NCI-H526 treated with DMSO at 0.1 percent for 48 hours (cell line): Measurements from ENCODE around the gene RPS6KA1.

Experiments used
- DNase-seq: peaks from one replicate; lab custom pipeline; 2025; lab: John Stamatoyannopoulos, UW

The RPS6KA1 gene

DNA sequence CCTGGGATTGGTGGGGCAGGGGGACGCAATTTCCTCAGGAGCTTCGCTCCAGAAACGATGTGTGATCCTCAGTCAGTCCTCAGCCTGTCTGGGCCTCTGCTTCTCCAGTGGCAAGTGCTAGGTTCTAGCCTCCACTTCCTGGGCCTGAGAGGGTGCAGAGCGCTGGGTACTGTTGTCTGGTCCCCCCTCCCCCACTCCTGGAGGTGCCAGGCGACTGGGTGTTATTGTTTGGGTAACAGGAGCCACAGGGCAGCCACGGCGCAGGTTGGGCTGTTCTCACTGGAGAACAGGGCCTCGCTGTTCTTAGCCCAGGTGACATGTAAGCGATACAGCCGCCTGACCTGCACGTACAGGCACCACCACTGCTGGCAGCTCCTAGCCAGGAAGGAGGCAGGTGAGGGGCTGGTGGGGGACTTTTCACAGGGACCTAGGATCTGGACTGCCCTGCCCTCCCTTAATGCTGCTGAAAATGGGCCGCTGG, 2.1 kb downstream of the RPS6KA1 start:
- peak; percentile 35 for DNase-seq

DNA sequence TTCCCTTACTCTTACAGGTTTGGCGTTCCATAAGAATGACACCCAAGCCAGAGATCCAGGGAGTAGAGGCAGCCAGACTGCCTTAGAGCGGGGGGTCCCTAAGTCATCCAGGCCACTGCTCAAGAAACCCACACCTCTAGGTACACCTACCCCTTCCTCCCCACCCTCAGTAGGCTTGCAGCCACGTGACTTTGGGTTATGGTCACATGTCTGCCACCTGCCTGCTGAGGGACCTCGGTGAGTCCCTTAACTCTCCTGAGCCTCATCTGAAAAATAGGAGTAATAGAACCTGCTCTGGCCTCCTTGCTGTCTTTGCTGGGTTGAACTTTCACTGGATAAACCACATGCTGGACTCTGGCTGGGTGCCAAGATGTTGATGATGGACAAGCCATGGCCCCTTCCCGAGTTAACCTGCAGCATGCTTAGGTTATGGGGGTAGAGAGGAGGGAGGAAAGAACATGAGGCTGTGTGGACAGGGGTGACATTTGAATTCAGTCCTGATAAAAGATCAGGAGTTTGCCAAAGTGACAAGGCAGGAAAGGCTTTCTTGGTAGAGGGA, 4.5 kb downstream of the RPS6KA1 start:
- no peak for DNase-seq

DNA sequence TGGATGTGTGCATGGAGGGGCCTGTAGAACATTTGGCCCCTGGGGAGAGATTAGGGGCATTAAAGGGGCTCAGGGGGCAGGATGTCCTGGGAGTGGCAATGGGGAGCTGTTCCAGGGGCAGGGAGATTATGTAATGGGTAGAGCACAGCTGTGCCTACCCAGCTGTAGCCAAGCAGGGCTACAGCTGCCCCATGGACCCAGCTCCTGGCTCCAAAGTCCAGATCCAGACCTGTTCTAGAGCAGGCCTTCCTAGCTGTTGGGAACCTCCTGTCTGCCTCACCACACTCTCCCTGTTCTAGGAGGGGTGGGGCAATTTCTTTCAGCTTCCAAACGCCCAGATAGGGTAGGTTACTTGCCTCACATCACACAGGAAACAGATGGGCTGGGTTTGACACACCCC, 5.6 kb downstream of the RPS6KA1 start:
- DNase-seq, result no peak

DNA sequence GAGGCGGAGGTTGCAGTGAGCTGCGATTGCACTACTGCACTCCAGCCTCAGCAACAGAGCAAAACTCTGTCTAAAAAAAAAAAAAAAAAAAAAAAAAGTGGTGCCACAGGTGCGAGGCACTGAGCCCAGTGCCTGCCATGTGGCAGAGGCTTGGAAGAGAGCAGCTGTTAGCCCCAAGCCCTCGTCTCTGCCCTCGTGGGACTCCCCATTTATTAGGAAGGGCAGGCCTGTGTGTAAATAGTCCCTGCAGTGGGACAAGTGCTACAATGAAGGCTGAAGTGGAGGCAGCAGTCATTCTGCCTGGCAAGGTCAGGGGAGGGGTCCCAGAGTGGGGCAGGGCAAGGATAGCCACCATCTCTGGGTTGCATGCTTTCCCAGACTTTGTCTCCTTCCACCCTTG, 6.5 kb downstream of the RPS6KA1 start:
- DNase-seq, result no peak

DNA sequence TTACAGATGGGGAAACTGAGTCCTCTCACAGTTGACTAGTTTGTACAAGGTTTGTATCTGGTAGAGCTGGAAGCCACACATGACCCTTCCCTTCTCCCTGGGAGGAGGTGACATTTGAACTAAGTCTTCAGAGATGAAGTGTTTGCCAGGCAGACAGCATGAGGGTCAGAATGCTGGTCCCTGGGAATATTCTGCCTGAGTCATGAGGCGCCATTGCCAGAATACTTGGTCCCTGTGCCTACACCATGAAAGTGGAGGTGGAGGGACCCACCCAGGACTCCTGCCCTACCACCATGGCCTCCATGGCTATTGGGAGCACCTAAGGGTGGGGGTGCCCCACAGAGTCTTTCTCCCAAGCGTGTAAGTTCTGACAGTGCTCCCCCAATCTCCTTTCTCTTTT, 7.0 kb downstream of the RPS6KA1 start:
- DNase-seq, result no peak

DNA sequence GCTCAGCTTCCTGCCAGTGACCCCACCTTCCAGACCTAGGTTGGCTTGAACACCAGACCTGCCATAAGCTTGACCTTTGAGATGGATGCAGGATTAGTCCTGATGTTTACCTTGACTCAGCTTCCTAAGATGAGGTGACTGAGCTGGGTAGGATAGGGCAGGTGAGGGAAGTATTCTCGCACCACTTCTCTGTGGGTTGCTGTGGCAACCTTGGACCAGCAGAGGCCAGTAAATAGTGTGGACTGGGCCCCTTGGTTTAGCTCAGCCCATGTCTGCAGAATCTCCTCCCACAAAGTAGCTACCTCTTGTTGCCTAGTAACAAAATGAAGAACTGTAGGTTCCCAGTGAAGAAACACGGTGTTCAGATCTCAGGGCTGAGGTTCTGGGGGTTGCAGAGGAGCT, 8.4 kb downstream of the RPS6KA1 start:
- no peak for DNase-seq

DNA sequence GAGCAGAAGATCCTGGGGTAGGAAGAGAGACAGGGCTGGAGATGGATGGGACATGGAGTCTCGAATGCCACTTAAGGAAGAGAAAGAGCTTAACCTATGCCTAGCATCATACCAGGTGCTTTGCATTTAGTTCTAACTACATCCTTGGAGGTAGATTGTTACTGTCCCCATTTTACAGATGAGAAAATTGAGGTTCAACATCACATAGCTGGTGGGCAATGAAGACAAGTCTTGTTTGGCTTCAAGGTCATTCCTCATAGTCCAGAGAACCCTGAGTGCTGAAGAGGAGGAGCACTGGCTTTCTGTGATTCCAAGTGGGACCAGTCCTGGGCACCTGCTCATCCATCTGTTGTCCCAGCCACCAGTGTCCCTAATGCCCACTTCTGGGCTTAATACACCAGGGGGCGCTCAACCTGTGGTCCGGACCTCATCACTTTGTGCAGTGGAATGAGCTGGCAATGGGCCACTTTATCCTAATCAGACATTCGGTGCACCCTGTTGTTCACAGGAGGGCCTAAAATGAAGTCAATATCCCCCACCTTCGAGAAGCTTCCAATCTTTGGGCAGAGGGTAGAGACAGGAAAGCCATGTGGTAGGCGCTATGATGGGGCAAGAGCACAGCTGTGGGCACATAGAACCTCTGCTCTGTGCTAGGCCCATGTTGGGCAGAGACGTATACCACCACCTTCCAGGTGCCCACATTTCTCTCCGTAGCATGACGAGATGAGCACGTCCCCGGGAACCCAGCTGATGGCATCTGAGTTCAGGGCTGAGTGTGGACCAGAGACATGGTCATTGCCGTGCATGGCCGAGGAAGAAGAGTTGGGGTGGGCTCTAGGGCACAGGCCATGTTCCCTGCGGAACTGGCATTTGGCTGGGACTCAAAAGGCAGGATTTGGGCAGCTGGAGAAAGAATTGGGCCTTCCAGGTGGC, 9.2 kb downstream of the RPS6KA1 start:
- no peak for DNase-seq

DNA sequence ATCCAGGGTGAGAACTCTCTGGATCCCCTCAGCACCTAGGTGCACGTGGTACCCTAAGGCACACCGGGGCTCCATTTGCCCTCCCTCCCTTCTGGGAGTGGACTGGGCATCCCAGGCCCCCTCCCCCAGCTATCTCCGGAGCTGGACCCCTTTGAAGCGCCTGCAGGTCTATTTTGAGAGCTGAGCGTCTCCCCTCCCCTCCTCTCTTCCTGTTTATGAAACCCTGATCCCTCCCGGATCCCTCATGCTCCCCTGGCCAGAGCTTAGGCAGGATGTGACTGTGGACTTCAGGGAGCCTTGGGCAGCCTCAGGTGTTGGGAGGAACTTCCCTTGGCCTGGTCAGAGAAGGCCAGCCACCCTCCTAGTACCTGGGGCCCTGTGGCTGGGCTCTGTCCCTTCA, 10.2 kb downstream of the RPS6KA1 start:
- no peak for DNase-seq

DNA sequence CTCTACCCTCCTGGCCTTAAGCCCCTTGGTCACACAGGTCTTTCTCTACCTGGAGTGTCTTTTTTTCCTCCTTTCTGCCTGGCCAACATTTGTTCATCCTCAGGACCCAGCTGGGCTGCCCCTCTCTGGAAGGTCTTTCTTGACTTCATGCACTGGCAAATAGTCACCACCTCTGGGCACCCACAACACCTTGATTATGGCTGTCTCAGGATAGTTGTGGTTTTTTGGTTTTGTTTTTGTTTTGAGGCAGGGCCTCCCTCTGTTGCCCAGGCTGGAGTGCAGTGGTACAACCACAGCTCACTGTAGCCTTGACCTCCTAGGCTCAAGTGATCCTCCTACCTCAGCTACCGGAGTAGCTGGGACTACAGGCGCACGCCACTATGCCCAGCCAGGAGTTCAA, 10.8 kb downstream of the RPS6KA1 start:
- DNase-seq, result no peak

DNA sequence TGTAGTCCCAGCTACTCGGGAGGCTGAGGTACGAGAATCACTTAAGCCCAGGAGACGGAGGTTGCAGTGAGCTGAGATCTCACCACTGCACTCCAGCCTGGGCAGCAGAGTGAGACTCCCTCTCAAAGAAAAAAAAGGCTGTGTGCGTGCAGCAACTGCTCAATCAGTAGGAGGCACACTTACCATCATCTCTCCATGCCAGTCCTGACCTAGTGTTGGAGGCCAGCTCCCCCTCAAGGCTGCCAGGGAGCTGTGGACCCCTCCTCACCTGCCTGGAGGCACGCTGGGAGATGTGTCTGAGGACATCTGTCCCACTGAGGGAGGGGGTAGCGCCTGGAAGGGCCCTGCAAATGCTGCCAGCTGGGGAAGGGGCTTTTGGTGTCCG, 11.9 kb downstream of the RPS6KA1 start:
- no peak for DNase-seq

DNA sequence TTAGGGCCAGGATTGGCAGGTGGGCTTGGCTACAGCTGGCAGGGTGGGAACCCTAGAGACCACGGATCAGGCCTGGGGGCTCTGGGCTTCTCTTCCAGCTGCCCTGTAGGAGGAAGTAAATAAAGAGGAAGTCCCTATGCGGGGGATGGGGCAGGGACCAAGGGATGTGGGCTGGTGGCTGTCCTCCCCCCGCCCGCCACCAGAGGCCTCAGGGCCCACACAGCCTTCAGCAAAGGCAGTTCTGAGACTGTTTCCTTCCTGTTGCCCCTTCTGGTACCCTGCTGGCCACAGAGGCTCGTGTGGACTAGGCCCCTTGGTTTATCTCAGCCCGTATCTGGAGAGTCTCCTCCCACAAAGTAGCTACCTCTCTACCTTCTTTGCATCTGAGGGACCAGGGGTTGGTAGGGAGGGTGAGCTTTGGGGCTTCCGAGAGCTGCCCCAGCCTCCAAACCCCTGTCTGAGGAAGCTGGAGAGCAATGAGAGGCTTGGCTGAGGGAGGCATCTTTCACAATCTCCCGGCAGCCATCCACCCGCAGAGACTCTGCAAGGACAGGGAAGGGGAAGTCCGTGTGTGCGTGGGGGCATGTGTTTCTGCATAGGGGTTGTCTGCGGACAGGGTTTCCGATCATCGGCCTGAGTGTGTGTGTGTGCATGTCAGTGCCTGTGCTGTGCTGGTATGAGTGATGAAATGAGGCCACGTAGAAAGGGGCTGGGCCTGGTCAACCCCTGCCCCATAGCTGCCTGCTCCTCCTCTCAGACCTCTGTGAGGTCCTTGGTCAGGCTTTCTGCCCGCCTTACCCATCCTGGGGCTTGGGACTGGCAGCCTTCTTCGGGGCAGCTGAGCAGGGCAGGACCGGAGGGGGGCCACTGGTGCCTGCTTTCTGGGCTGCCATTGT, 12.5 kb downstream of the RPS6KA1 start:
- no peak for DNase-seq

DNA sequence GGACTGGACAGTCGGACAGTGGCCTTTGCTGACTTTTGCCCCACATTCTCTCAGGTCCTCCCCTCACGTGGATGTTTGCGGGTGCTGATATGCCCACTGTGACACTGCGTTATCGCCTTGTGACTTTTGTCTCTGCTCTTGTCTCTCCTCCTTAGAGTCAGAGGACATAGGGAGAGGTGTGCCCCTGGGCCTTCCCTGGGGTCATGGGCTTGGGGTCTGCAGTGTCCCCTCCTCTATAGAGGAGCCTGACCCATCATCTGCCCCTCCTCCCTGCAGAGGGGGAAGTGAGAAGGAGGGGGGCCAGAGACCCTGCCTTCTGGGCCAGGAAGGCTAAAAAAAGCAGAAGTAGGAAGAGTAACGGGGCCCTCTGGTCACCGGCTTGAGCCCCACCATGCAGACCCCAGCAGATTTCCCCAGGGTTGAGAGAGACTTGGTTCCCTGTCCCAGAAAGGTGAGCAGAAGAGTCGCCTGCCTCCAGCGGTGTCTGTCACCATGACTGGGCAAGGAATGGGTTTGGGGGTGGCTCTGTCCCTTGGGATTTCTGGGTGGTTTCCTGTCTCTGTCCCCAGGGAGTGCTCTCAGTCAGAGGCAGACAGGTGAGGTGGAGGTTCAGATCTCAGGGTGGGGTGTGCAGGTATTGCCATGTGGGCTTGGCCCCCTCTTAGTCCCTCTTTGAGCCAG, 13.3 kb downstream of the RPS6KA1 start:
- DNase-seq, result no peak

DNA sequence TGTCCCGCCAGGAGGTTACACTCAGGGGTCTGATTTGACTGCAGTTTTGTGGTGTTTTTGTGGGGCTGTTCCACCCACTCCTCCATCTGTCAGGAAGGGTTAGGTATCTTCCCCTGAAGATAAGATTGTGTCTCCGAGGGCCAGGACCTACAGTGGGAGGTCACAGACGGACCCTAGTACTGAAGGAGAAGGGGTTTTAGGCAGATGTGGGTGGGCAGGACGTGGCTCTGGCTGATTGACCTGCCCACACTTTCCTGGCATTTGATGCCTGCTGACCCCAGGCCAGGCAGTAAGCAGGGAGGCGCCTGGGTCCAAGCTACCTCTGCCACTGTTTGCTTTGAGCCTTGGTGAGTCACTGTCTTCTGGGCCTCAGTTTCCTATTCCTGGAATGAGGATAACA, 13.9 kb downstream of the RPS6KA1 start:
- DNase-seq, result no peak

DNA sequence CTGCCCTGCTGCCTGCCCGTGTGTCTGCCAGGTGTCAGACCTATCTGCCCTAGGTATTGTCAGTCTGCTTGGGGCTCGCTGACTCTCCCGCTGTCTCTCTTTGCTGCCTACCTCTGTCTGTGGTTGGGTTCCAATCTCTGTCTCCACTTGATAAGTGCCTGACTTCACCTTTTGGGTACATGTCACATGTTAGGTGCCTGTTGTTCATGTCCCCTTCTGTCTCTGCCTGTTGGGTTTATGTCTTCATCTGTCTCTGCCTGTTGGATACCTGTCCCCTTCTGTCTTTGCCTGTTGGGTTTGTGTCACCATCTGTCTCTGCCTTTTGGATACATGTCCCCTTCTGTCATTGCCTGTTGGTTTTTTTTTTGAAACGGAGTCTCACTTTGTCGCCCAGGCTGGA, 14.6 kb downstream of the RPS6KA1 start:
- no peak for DNase-seq

DNA sequence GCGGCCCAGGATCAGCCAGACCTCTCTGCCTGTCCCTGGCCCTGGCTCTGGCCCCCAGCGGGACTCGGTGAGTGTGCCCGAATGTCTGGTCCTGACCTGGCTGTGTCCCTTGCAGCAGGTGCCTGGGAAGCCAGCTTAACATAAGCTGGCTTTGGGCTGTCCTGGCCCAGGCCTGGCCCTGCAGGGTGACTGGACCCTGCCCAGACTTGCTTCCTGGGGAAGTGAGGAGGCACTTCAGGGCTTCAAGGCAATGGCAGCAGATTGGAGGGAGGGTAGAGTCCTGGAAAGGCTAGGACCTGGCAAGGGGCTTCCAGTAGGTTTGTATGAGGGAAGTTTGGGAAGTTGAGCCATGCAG, 16.4 kb downstream of the RPS6KA1 start:
- no peak for DNase-seq

DNA sequence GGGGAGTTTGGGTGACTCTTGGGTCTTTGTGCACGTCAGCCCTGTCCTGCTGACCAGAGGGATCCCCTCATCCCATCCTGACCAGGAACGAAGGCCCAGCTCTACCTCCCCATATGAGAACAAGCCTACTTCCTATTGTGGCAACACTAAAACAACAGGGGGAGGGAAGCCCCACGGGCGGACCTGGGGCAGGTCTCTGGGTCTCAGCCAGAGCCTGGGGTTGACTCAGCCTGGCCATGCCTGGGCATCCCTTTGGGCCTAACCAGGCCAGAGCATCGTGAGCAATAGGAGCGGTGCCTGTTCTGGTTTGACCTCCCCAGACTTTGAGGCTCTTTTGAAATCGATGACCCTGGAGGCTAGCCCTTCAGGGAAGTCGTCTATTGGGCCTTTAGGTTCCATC, 16.8 kb downstream of the RPS6KA1 start:
- no peak for DNase-seq

DNA sequence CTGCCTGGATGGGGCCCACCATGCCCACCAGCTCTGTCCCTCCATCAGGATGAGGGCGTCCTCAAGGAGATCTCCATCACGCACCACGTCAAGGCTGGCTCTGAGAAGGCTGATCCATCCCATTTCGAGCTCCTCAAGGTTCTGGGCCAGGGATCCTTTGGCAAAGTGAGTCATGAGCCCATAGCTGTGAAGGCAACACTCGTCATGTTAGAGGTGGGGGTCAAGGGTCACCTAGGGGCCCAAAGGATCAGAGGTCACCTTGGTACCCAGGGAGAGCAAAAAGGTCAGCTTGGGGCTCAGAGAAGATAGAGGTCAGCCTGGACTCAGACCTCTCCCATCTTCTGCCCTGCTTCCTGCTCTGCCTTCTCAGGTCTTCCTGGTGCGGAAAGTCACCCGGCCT, 17.3 kb downstream of the RPS6KA1 start:
- no peak for DNase-seq

DNA sequence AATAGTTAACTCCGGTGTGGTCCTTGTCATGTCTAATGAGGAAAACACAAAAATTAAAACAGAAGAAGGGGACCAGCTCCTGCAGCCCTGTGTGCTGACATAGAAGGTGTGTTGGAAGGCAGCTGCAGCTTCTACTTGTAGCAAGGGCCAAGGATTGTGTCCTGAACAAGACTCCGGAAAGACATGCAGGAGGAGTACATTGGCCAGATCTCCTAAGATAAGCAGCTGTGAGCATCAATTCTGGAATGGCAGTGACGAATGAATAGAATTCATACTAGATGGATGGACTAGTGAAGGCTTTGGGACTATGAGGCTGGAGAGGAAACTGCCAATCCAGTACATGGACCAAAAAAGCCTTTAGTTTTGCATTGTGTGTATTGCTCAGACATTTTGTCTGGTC, 19.3 kb downstream of the RPS6KA1 start:
- DNase-seq, result no peak

DNA sequence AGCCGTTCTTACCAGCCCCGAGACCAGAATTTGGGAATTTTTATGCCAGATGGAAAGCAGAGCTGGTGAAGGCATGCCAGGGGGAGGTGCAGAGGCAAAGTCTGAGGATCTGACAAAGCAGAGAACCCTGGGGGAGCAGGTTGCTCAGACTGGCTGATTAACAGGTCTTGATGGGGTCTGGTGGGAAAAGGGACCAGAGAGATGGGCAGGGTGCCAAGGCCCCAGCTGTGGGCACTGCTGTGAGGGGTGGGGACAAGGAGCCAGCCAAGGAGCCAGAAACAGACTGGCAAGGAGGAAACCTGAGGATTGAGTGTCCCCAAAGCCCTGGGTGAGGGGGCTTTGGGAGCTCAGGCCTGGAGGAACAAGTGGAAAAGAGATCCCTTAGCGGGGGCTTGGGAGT, 21.4 kb downstream of the RPS6KA1 start:
- no peak for DNase-seq

DNA sequence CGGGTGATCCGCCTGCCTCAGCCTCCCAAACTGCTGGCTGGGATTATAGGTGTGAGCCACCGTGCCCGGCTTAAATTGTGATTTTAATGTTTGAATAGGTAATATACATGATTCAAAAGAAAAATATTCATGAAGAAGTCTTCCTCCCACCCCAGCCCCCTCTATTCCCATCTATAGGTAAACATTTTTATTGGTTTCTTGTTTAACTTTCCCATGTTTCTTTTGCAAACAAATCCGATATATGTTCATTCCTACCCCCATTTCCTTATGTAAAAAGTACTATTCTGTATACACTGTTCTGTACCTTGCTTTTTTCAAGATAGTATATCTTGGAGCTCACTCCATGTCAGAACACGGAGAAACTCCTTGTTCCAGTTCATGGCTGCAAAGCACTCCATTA, 23.2 kb downstream of the RPS6KA1 start:
- DNase-seq, result no peak

DNA sequence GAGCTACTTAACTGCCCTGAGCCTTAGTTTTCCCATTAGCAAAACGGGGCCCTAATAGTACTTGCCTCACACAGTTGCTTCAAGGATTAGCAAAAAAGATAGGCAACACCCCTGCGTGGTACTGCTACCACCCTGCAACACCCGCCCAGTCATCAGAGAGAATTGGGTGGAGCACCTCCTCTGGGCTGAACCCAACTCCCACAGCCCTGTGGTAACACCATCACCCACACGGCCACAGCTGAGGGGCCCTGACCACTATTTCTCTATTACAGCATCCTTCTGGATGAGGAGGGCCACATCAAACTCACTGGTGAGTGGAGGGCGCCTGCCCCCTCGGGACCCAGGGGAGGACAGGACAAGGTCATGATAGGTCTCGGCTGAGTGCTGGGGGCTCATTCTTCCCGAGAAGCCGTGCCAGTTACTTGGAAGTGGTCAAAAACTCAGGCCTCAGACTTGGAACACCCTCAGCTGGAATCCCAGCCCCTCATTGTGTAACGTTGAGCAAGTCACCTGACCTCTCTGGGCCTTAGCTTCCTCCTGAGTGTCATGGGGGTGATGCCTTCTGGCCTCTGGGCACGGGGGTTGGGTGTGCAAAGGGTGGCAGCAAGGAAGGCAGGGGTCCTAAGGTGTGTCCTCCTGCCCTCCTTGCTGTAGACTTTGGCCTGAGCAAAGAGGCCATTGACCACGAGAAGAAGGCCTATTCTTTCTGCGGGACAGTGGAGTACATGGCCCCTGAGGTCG, 24.6 kb downstream of the RPS6KA1 start:
- DNase-seq, result no peak
